Measurements from ENCODE around the gene FKBP1B. TPM values are rescaled to one million over a fixed set of nuclear protein-coding genes. Genes with fewer than 3 reads are reported as not detected.
"Not testable (repeated sequence)": the region's sequence is repeated elsewhere in the genome, so short reads cannot be mapped to it uniquely, and the experiment has no call there.

Gene FKBP1B
- total RNA-seq, 2 experiments from 2014 or later, result 3.4 to 3.7 TPM

- intact Hi-C loops (cut with micrococcal nuclease), result no loop called here
- no peaks in the 10 kb centered on the region for H3K27me3 Mint-ChIP-seq
- H3K9me3 Mint-ChIP-seq, result no peaks in the 10 kb centered on the region
- ChIA-PET POLR2A (no interaction called here), CTCF (no interaction called here)
- H3K4me3 Mint-ChIP-seq, result no peak overlapping the region
- H3K27ac Mint-ChIP-seq, result no peak overlapping the region
- no peaks in the 10 kb centered on the region for H3K4me1 Mint-ChIP-seq (ENCODE audit: low read depth)
- no peak for DNase-seq
- peaks cover 31% of the 10 kb centered on the region for H3K36me3 Mint-ChIP-seq
These were observed 23.3 kb upstream of the FKBP1B start for GRCh38 chr2:24026233-24026632.

- H3K27me3 Mint-ChIP-seq, result no peaks in the 10 kb centered on the region
These were observed 10.6 kb upstream of the FKBP1B start for GRCh38 chr2:24038786-24039499.

GRCh38 chr2:24040511-24040910, 9.0 kb upstream of the FKBP1B start:
- H3K36me3 Mint-ChIP-seq, result peaks cover 20% of the 10 kb centered on the region
- intact Hi-C loops (cut with micrococcal nuclease), result no loop called here
- ChIA-PET CTCF (no interaction called here), POLR2A (no interaction called here)
- H3K4me1 Mint-ChIP-seq (ENCODE audit: low read depth), result peaks cover 17% of the 10 kb centered on the region
- no peak overlapping the region for H3K27ac Mint-ChIP-seq
- DNase-seq, result no peak
- H3K4me3 Mint-ChIP-seq, result no peak overlapping the region
- H3K9me3 Mint-ChIP-seq, result no peaks in the 10 kb centered on the region
- no peaks in the 10 kb centered on the region for H3K27me3 Mint-ChIP-seq

More at GRCh38 chr2:24038786-24039499, 10.6 kb upstream of the FKBP1B start:
- peaks cover 17% of the 10 kb centered on the region for H3K4me1 Mint-ChIP-seq (ENCODE audit: low read depth)
- peaks cover 22% of the 10 kb centered on the region for H3K36me3 Mint-ChIP-seq
- H3K27ac Mint-ChIP-seq, result no peak overlapping the region
- no peaks in the 10 kb centered on the region for H3K9me3 Mint-ChIP-seq
- DNase-seq, result no peak
- ChIA-PET CTCF (no interaction called here), POLR2A (no interaction called here)
- H3K4me3 Mint-ChIP-seq, result no peak overlapping the region
- intact Hi-C loops (cut with micrococcal nuclease), result no loop called here

GRCh38 chr2:24043133-24043532, 6.4 kb upstream of the FKBP1B start:
- DNase-seq; CTCF ChIA-PET; intact Hi-C loops (cut with micrococcal nuclease); H3K9me3 Mint-ChIP-seq; H3K27ac Mint-ChIP-seq; H3K27me3 Mint-ChIP-seq; H3K4me3 Mint-ChIP-seq; H3K36me3 Mint-ChIP-seq; POLR2A ChIA-PET: not testable (repeated sequence)
- H3K4me1 Mint-ChIP-seq (ENCODE audit: low read depth), result peaks cover 18% of the 10 kb centered on the region

GRCh38 chr2:24045511-24046508, 3.7 kb upstream of the FKBP1B start:
- H3K9me3 Mint-ChIP-seq, result no peaks in the 10 kb centered on the region
- no peak overlapping the region for H3K27ac Mint-ChIP-seq
- H3K4me3 Mint-ChIP-seq, result peak overlapping the region; percentile 95
- DNase-seq, result no peak
- ChIA-PET POLR2A (interaction anchor here (1.8 kb wide), 1 partner anchor 119 kb away, joined by 34 read pairs; the partner anchor contains the start of gene ATAD2B), CTCF (no interaction called here)
- intact Hi-C loops (cut with micrococcal nuclease), result loop anchor here (2.0 kb wide), 3 partner anchors 39 to 105 kb away; partner anchors contain the start of genes FAM228B, PFN4, TP53I3 and UBXN2A
- peaks cover 3% of the 10 kb centered on the region for H3K27me3 Mint-ChIP-seq
- peaks cover 21% of the 10 kb centered on the region for H3K4me1 Mint-ChIP-seq (ENCODE audit: low read depth)
- no peaks in the 10 kb centered on the region for H3K36me3 Mint-ChIP-seq

GRCh38 chr2:24046599-24046929, 3.0 kb upstream of the FKBP1B start:
- intact Hi-C loops (cut with micrococcal nuclease), result loop anchor here (2.0 kb wide), 3 partner anchors 38 to 106 kb away; partner anchors contain the start of genes FAM228B, PFN4, TP53I3 and UBXN2A
- no peaks in the 10 kb centered on the region for H3K36me3 Mint-ChIP-seq
- H3K9me3 Mint-ChIP-seq, result no peaks in the 10 kb centered on the region
- no peak for DNase-seq
- H3K27me3 Mint-ChIP-seq, result peaks cover 3% of the 10 kb centered on the region
- ChIA-PET CTCF (interaction anchor here (0.7 to 1.6 kb wide), 3 partner anchors 37 to 222 kb away, joined by 4 to 19 read pairs (median 15); partner anchors contain the start of genes ATAD2B and TP53I3), POLR2A (interaction anchor here (1.1 to 1.8 kb wide), 6 partner anchors 14 to 120 kb away, joined by 3 to 34 read pairs (median 10); partner anchors contain the start of genes ATAD2B, SF3B6, TP53I3 and UBXN2A)
- H3K4me3 Mint-ChIP-seq, result peak overlapping the region; percentile 95
- H3K4me1 Mint-ChIP-seq (ENCODE audit: low read depth), result peaks cover 21% of the 10 kb centered on the region
- H3K27ac Mint-ChIP-seq, result no peak overlapping the region

- ChIA-PET POLR2A (interaction anchor here (0.6 to 1.8 kb wide), 10 partner anchors 10 to 120 kb away, joined by 3 to 34 read pairs (median 4); partner anchors contain the start of genes ATAD2B, FAM228B, SF3B6 and TP53I3), CTCF (interaction anchor here (0.7 to 1.6 kb wide), 6 partner anchors 13 to 231 kb away, joined by 3 to 19 read pairs (median 4); partner anchors contain the start of genes ATAD2B and TP53I3)
- Mint-ChIP-seq H3K9me3 (no peaks in the 10 kb centered on the region), H3K27me3 (peaks cover 3% of the 10 kb centered on the region), H3K4me1 (ENCODE audit: low read depth) (peaks cover 21% of the 10 kb centered on the region), H3K27ac (peak within 1 kb of the TSS; percentile 74), H3K4me3 (peak within 1 kb of the TSS; percentile 95), H3K36me3 (no peaks in the 10 kb centered on the region)
- peak; percentile 97 for DNase-seq
- intact Hi-C loops (cut with micrococcal nuclease), result loop anchor here (1.0 to 2.0 kb wide), 6 partner anchors 13 to 120 kb away; partner anchors contain the start of genes ATAD2B, FAM228B, PFN4 and SF3B6
These were observed 2.4 kb upstream of the FKBP1B start, which contains the start of gene WDCP for GRCh38 chr2:24046930-24047702. Gene WDCP, minus strand, starts transcription at chr2:24047391. Its CDS starts 7,897 bp downstream, at chr2:24039494.

- Mint-ChIP-seq H3K36me3 (no peaks in the 10 kb centered on the region), H3K27ac (peak overlapping the region; percentile 74), H3K27me3 (peaks cover 3% of the 10 kb centered on the region), H3K9me3 (no peaks in the 10 kb centered on the region), H3K4me3 (peak overlapping the region; percentile 95), H3K4me1 (ENCODE audit: low read depth) (peaks cover 21% of the 10 kb centered on the region)
- no peak for DNase-seq
- ChIA-PET CTCF (interaction anchor here (0.7 to 1.6 kb wide), 5 partner anchors 13 to 231 kb away, joined by 3 to 19 read pairs (median 3); partner anchors contain the start of genes ATAD2B and TP53I3), POLR2A (interaction anchor here (0.6 to 1.8 kb wide), 10 partner anchors 11 to 291 kb away, joined by 3 to 34 read pairs (median 4); partner anchors contain the start of genes ATAD2B, FAM228B, SF3B6 and TP53I3)
- intact Hi-C loops (cut with micrococcal nuclease), result loop anchor here (1.0 to 2.0 kb wide), 6 partner anchors 13 to 120 kb away; partner anchors contain the start of genes ATAD2B, FAM228B, PFN4 and SF3B6
These were observed 1.9 kb upstream of the FKBP1B start for GRCh38 chr2:24047703-24048033.

- ChIA-PET POLR2A (interaction anchor here (1.6 kb wide), 1 partner anchor 122 kb away, joined by 4 read pairs; the partner anchor contains the start of gene ATAD2B), CTCF (interaction anchor here (0.9 to 1.8 kb wide), 3 partner anchors 28 to 122 kb away, joined by 3 to 10 read pairs (median 6); partner anchors contain the start of genes ATAD2B and TP53I3)
- peaks cover 18% of the 10 kb centered on the region for H3K4me1 Mint-ChIP-seq (ENCODE audit: low read depth)
- H3K9me3 Mint-ChIP-seq, result no peaks in the 10 kb centered on the region
- H3K27me3 Mint-ChIP-seq, result peaks cover 3% of the 10 kb centered on the region
- intact Hi-C loops (cut with micrococcal nuclease), result no loop called here
- H3K36me3 Mint-ChIP-seq, result no peaks in the 10 kb centered on the region
- no peak for DNase-seq
- no peak overlapping the region for H3K4me3 Mint-ChIP-seq
- no peak overlapping the region for H3K27ac Mint-ChIP-seq
These were observed 614 bp upstream of the FKBP1B start for GRCh38 chr2:24048769-24049484.

- DNase-seq, result peak; percentile 31
- ChIA-PET POLR2A (interaction anchor here (0.8 to 1.6 kb wide), 2 partner anchors 27 to 123 kb away, joined by 3 to 4 read pairs; partner anchors contain the start of gene ATAD2B), CTCF (interaction anchor here (1.7 to 1.8 kb wide), 2 partner anchors 34 to 226 kb away, joined by 5 to 10 read pairs; partner anchors contain the start of gene TP53I3)
- Mint-ChIP-seq H3K9me3 (no peaks in the 10 kb centered on the region), H3K27me3 (peaks cover 3% of the 10 kb centered on the region), H3K36me3 (no peaks in the 10 kb centered on the region), H3K27ac (no peak overlapping the region), H3K4me1 (ENCODE audit: low read depth) (peaks cover 15% of the 10 kb centered on the region), H3K4me3 (no peak overlapping the region)
- intact Hi-C loops (cut with micrococcal nuclease), result no loop called here
These were observed 769 bp downstream of the FKBP1B start for GRCh38 chr2:24050041-24050979.
